Activated naive CD8-positive, alpha-beta T cell treated with anti-CD3 and anti-CD28 coated beads, Interleukin-2, amount 50 U/mL, for 24 hours (primary cell): Measurements from ENCODE around the gene TTC29.

ENCODE experiments used
- ATAC-seq: fragments of 150-1000 bp; cut with Tn5 transposase; one replicate; pipeline ENCODE4 v1.10.0; 2021
- DNase-seq: peaks from one replicate; pipeline ENCODE4 v3.0.0; 2021
- H3K27ac Mint-ChIP-seq: one replicate; pipeline ENCODE4 v1.8.0; 2021; ENCODE audit warnings: mild to moderate bottlenecking, mixed read lengths
- H3K27me3 Mint-ChIP-seq: one replicate; pipeline ENCODE4 v1.8.0; 2021; ENCODE audit warnings: mixed read lengths
- H3K36me3 Mint-ChIP-seq: one replicate; pipeline ENCODE4 v1.8.0; 2021; ENCODE audit warnings: low read depth, mixed read lengths
- H3K4me1 Mint-ChIP-seq: one replicate; pipeline ENCODE4 v1.8.0; 2021; ENCODE audit warnings: mixed read lengths
- H3K4me3 Mint-ChIP-seq: one replicate; pipeline ENCODE4 v1.8.0; 2021; ENCODE audit warnings: mild to moderate bottlenecking, moderate library complexity, mixed read lengths
- H3K9me3 Mint-ChIP-seq: one replicate; pipeline ENCODE4 v1.8.0; 2021; ENCODE audit warnings: mixed read lengths

The TTC29 gene

DNA sequence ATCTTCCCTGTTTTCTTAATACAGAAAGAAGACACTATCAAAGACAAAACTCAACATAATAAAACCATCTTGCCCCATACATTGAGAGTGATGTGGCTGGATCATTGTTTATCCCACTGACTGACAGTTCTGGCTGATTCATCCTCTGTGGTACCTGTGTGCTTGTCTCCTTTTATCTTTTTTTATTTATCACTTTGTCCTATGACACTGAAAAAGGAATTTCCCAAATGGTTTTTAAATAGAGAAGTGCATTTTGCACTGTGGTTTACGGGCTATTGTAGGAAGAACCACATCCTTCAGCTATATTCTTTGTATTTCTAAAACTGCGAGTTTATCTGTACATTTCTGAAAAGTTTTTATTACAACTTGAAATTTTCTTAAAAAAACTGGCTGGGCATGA is 15.0 kb downstream of the TTC29 start:
- DNase-seq = no peak
- Mint-ChIP-seq H3K9me3 (no peaks in the 10 kb centered on the region), H3K36me3 (no peaks in the 10 kb centered on the region), H3K27ac (no peak overlapping the region), H3K4me1 (no peaks in the 10 kb centered on the region), H3K27me3 (peaks cover 11% of the 10 kb centered on the region), H3K4me3 (no peak overlapping the region)
- no peak for ATAC-seq

DNA sequence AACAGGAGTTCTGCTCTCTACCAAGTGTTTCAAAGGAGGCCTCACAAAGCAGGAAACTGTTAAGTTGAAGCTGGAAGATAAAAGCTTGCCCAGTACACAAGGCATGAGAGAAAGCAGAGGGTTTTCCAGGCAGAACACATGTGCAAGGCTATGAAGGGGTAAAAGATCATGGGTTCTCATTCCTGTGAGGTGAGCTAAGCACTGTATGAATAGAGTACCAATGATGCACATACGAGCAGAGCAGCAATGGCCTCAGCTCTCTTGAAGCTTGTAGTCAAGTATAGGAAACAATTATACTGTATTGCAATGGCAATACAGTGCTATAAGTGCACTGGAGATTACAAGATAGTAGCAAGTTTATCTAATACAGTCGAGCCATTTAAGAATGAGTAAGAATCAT is 18.0 kb downstream of the TTC29 start:
- Mint-ChIP-seq H3K27me3 (peaks cover 12% of the 10 kb centered on the region), H3K36me3 (no peaks in the 10 kb centered on the region), H3K4me3 (no peak overlapping the region), H3K27ac (no peak overlapping the region), H3K9me3 (no peaks in the 10 kb centered on the region), H3K4me1 (no peaks in the 10 kb centered on the region)
- ATAC-seq (no peak), DNase-seq (no peak)

DNA sequence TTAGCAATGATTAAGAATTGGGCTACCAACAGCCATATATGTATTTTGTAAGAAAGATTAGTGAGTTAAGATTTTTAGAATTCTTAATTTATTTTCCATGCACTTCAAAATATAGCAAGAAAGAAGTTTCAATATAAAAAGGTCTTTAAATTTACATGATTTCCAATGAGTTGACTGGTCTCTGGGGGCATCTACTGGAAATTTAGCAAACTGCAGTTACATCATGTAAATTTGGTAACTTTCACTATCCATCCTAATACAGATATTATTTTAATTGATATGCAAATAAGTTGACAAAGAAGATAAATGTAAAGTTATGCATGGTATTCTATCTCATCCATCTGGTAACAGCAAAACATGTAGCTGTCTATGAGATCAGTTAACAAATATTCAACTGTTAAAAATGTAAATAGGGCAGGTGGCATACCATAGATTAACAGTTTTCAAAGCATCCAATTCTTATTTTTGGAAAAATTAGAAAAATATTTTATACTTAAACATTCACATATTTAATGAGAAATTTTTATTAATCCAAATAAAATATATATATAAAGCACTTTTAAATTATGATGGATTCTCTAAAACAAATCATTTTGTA is 29.1 kb downstream of the TTC29 start:
- Mint-ChIP-seq H3K4me3 (no peak overlapping the region), H3K4me1 (no peaks in the 10 kb centered on the region), H3K27me3 (peaks cover 4% of the 10 kb centered on the region), H3K9me3 (no peaks in the 10 kb centered on the region), H3K36me3 (no peaks in the 10 kb centered on the region), H3K27ac (no peak overlapping the region)
- ATAC-seq (no peak), DNase-seq (no peak)

DNA sequence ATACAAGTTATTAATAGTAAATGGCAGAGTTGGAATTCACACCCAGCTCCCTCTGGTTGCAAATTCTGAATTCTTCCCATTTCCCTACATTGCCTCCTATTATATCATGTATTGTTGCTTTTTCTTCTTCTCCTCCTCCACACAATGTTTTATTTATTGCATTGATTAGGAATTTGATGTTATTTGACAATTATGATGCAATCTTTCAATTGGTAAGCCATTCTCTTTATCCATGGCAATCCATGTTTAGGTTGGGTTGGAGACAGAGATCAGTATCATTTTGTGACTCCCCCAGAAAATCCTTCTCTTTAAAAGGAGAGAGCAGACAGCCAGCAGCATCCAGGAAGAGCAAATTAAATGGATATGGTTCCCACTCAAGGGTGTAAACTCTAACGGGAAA is 30.5 kb downstream of the TTC29 start:
- Mint-ChIP-seq H3K27me3 (peaks cover 7% of the 10 kb centered on the region), H3K27ac (no peak overlapping the region), H3K9me3 (no peaks in the 10 kb centered on the region), H3K4me3 (no peak overlapping the region), H3K4me1 (no peaks in the 10 kb centered on the region), H3K36me3 (no peaks in the 10 kb centered on the region)
- no peak for ATAC-seq
- DNase-seq = no peak

DNA sequence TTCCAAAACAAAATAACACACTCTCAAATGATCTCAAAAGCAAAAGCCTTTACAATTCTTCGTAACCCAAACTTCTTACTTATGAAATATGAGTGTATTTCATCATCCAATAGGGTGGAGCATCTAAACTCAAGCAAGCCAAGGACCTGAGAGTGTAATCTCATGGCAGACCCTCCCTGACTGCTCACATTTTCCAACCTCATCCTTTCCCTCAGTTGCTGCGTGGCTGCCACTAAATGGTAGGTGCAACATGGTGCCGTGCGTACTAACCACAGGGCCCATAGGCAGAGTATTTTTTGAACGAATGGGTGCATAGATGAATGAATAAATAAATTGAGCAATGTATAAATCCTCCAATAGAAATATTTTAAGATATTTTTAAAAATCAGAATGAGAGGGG is 45.4 kb downstream of the TTC29 start:
- Mint-ChIP-seq H3K4me3 (no peak overlapping the region), H3K27ac (no peak overlapping the region), H3K36me3 (no peaks in the 10 kb centered on the region), H3K27me3 (peaks cover 6% of the 10 kb centered on the region), H3K4me1 (peaks cover 2% of the 10 kb centered on the region), H3K9me3 (no peaks in the 10 kb centered on the region)
- ATAC-seq (peak; percentile 80), DNase-seq (no peak)

DNA sequence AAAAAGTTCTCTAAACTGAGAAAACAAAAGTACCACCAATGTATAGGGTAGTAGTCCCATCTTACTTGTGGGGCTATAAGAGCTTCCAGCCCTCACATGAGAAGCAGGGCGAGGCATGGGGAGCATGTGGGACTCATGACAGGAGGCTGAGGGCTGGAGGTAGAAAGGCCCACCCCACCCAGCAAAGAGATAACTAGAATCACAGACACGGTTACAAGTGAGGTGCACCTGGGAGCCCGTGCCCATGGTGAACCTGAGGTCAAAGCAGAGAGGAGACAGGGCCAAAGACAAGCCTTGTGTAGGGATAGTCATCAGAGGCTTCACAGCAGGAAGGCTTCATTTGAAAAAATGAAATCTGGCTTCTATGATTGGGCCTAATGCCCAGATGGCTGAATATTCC is 55.4 kb downstream of the TTC29 start:
- ATAC-seq (no peak), DNase-seq (no peak)
- H3K27me3 Mint-ChIP-seq = peaks cover 9% of the 10 kb centered on the region
- H3K9me3 Mint-ChIP-seq = no peaks in the 10 kb centered on the region
- H3K27ac Mint-ChIP-seq = no peak overlapping the region
- H3K4me1 Mint-ChIP-seq = no peaks in the 10 kb centered on the region
- H3K4me3 Mint-ChIP-seq = no peak overlapping the region
- H3K36me3 Mint-ChIP-seq = no peaks in the 10 kb centered on the region

DNA sequence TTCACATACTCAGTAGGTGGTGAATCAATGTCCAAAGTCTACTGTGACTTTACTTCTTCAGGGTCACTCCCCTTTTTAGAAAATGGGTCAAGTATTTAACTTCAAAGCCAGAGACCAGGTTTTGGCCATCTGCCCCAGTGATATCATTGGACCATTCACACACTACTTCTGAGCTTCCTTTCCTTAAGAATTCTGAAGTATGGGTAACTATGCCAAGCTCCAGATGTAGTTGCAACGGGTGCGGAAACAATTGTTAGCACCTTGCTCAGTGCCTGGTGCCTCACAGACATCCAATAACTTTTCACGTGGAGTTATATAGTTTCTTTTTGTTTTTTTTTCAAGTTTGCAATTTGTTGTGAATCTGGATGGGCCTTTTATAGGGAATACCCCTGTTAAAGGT is 62.6 kb downstream of the TTC29 start:
- no peaks in the 10 kb centered on the region for H3K4me1 Mint-ChIP-seq
- no peak overlapping the region for H3K4me3 Mint-ChIP-seq
- H3K9me3 Mint-ChIP-seq = no peaks in the 10 kb centered on the region
- H3K27me3 Mint-ChIP-seq = peaks cover 7% of the 10 kb centered on the region
- ATAC-seq (no peak), DNase-seq (no peak)
- no peaks in the 10 kb centered on the region for H3K36me3 Mint-ChIP-seq
- no peak overlapping the region for H3K27ac Mint-ChIP-seq

DNA sequence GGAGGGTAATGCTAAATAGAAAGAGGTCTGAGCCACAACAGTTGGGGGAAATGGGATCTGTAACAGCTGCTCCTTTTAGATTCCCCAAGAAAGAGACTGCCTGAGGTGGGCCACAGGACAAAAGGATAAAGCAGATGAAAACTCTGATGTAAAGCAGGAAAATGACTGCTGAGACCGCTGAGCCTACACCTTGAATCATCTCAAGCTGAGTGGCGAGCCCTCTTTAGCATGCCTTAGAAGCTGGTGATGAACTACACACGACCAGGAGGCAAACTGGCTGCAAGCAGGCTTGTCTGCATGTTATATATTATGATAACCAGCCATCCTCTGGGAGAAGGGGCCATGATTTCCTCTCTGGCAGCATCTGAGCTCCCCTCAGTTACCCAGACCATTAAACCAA is 88.4 kb downstream of the TTC29 start:
- Mint-ChIP-seq H3K27me3 (peaks cover 7% of the 10 kb centered on the region), H3K4me1 (no peaks in the 10 kb centered on the region), H3K27ac (no peak overlapping the region), H3K4me3 (no peak overlapping the region), H3K36me3 (no peaks in the 10 kb centered on the region), H3K9me3 (no peaks in the 10 kb centered on the region)
- DNase-seq = no peak
- ATAC-seq = no peak

DNA sequence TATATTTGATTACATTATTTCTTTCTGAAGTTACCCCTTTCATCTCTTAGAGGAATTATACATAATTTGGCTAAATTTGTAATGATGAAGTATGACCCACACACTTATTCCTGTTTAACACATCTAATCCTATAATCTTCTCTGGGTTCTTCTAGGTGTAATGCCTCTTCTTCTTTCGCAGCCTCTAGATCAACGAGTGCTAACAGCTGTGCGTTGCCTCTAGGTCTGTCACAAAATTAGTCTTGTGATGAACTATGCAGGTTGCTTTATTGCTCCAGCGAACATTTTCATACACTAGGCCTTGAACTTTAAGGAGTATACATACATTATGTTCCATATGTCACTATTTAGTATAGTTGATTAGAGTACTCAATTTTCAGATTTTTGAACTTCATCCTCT is 89.9 kb downstream of the TTC29 start:
- ATAC-seq = no peak
- no peaks in the 10 kb centered on the region for H3K4me1 Mint-ChIP-seq
- no peak overlapping the region for H3K4me3 Mint-ChIP-seq
- no peaks in the 10 kb centered on the region for H3K36me3 Mint-ChIP-seq
- no peak for DNase-seq
- peaks cover 7% of the 10 kb centered on the region for H3K27me3 Mint-ChIP-seq
- no peak overlapping the region for H3K27ac Mint-ChIP-seq
- H3K9me3 Mint-ChIP-seq = no peaks in the 10 kb centered on the region

DNA sequence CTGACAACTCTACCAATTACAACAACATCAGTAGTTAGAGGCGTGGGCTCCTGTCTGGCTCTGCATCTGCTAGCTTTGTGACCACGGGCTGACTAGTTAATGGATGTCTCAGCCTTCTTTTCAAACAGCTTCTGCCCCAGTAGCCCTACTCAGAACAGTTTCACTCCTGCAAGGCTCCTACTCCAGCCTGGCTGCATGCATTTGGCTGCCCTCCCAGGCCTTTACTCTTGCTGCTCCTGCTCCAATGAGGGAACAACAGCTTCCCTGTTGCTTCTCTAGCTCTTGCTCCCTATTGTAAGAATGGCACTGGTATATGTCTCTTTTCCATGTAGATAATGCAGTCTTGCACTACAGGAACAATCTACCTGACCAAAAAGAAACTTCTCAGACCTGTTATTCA is 93.3 kb downstream of the TTC29 start:
- Mint-ChIP-seq H3K4me3 (no peak overlapping the region), H3K36me3 (no peaks in the 10 kb centered on the region), H3K9me3 (no peaks in the 10 kb centered on the region), H3K27me3 (peaks cover 13% of the 10 kb centered on the region), H3K27ac (no peak overlapping the region), H3K4me1 (no peaks in the 10 kb centered on the region)
- ATAC-seq (no peak), DNase-seq (no peak)

DNA sequence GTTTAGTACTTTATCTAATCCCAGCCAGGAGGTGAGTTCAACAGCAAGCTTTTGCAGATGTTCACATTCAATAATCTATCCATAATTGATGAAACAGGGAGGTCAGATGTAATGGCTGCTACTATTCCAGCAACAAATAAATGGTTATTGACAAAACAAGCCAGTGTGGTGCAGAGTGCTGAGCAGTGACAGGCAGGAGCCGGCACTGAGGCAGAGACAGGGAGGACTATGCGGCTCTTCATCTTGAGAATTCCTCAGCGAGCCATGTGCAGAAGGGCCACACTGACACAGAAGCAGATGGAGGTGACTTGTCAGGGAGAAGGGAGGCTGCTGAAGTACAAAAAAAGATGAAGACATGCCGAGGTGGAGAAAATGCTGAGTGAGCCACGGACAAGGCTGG is 98.3 kb downstream of the TTC29 start:
- Mint-ChIP-seq H3K4me3 (no peak overlapping the region), H3K36me3 (no peaks in the 10 kb centered on the region), H3K9me3 (no peaks in the 10 kb centered on the region), H3K27ac (no peak overlapping the region), H3K27me3 (peaks cover 6% of the 10 kb centered on the region), H3K4me1 (no peaks in the 10 kb centered on the region)
- ATAC-seq (no peak), DNase-seq (no peak)

DNA sequence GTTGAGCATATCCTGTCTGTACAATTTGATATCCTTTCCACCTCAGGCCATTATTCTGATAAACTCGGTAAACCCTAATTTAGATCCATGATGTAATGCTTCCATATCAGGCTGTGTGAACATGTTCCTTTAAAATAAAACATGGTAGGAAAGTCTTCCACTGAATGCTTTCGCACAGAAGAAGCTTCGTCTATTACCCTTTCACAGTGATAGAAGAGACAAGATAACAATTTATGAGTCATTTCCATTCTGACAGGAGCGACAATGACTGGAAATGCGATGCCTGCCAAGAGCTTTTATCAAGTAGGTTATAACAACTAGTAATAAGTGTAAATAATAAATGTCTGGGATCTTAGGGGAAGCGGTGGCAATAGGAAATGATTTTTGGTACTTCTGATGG is 98.8 kb downstream of the TTC29 start:
- no peaks in the 10 kb centered on the region for H3K9me3 Mint-ChIP-seq
- H3K36me3 Mint-ChIP-seq = no peaks in the 10 kb centered on the region
- no peak overlapping the region for H3K27ac Mint-ChIP-seq
- peaks cover 6% of the 10 kb centered on the region for H3K27me3 Mint-ChIP-seq
- DNase-seq (no peak), ATAC-seq (no peak)
- no peaks in the 10 kb centered on the region for H3K4me1 Mint-ChIP-seq
- H3K4me3 Mint-ChIP-seq = no peak overlapping the region

DNA sequence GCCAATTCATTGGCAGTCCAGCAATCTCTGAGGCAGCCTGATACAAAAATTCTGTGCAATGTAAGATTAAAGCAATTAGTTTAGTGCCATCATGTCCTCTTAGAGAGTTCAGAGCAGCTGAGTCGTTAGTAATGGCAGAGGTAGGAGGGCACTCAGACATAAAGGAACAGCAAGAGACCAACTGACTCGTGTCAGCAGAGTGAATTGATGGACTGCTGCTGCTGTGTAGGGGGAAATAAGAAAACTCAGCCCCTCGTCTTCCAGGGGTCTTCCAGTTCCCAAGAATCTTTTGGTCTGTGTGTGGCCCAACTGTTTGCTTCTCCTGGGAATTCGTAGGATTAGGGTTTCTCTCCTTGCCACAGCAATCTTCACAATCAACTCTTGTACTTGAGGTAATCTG is 100.9 kb downstream of the TTC29 start:
- no peaks in the 10 kb centered on the region for H3K9me3 Mint-ChIP-seq
- H3K27me3 Mint-ChIP-seq = peaks cover 4% of the 10 kb centered on the region
- ATAC-seq = no peak
- H3K36me3 Mint-ChIP-seq = no peaks in the 10 kb centered on the region
- H3K27ac Mint-ChIP-seq = no peak overlapping the region
- no peaks in the 10 kb centered on the region for H3K4me1 Mint-ChIP-seq
- H3K4me3 Mint-ChIP-seq = no peak overlapping the region
- DNase-seq = no peak

DNA sequence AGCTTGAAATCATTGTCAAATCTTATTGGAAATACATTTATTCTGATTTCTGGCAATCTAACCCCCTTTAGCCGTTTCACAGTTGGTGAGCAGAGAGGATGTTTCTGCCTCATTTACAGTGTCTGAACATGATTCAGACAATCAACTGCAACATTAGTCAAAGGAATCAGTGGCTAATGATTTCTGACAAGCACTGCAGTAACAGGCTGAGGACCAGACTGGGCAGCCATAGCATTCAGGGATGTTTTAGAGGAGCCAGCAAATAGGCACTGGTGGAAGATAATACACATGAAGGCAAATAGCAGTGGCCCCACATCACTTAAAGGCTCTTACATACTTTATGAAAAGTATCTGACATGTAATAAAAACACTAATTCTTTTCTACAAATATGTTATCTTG is 102.8 kb downstream of the TTC29 start:
- H3K36me3 Mint-ChIP-seq = no peaks in the 10 kb centered on the region
- no peak for DNase-seq
- ATAC-seq = no peak
- no peaks in the 10 kb centered on the region for H3K4me1 Mint-ChIP-seq
- no peak overlapping the region for H3K27ac Mint-ChIP-seq
- no peaks in the 10 kb centered on the region for H3K9me3 Mint-ChIP-seq
- no peaks in the 10 kb centered on the region for H3K27me3 Mint-ChIP-seq
- H3K4me3 Mint-ChIP-seq = no peak overlapping the region

DNA sequence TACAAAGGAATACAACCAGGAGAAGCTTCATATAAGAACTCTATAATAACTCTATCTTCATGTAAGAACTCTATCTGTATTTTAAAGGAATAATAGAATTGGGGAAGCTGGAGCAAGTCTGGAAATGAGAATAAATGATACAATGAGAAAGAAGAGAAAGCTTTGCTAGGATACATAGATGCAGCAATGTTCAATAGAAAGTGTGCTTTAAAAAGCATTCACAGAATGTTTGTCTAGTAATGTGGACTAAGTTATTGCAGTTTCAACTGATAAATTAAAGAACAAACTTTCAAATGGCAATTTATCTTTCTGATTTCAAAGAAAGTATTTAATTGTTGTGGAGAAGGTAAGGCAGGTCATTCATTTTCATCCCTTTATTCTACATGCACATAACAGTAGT is 104.9 kb downstream of the TTC29 start:
- ATAC-seq (no peak), DNase-seq (no peak)
- Mint-ChIP-seq H3K4me1 (no peaks in the 10 kb centered on the region), H3K4me3 (no peak overlapping the region), H3K27ac (no peak overlapping the region), H3K27me3 (no peaks in the 10 kb centered on the region), H3K36me3 (no peaks in the 10 kb centered on the region), H3K9me3 (no peaks in the 10 kb centered on the region)

DNA sequence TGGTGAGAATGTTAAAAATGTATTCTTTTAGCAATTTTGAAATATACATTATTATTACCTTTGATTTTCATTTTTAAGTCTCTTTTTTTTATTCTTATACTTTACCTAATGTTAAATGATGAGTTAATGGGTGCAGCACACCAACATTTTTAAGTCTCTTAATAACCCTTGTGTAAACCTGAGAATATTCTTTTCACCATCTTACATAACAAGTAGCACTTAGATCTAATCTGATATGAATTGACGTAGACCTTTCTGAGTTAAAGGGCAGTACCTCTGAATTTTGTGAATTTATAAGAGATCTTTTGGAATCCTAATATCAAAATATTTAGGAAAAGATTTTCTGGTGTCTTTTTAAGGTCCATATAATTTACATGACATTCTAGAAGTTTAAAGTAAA is 110.6 kb downstream of the TTC29 start:
- H3K36me3 Mint-ChIP-seq = no peaks in the 10 kb centered on the region
- DNase-seq (no peak), ATAC-seq (no peak)
- H3K27me3 Mint-ChIP-seq = no peaks in the 10 kb centered on the region
- H3K4me3 Mint-ChIP-seq = no peak overlapping the region
- H3K4me1 Mint-ChIP-seq = no peaks in the 10 kb centered on the region
- H3K27ac Mint-ChIP-seq = no peak overlapping the region
- H3K9me3 Mint-ChIP-seq = no peaks in the 10 kb centered on the region
